Osteoblast (primary cell): Measurements from ENCODE around the gene ITPRID1. TPM values are rescaled to one million over a fixed set of nuclear protein-coding genes. Genes with fewer than 3 reads are reported as not detected.
"Not testable (repeated sequence)": the region's sequence is repeated elsewhere in the genome, so short reads cannot be mapped to it uniquely, and the experiment has no call there.

ENCODE experiments used
- DNase-seq: peaks from one replicate; pipeline ENCODE4 v3.0.0; 2011; ENCODE audit warnings: low spot score, mixed read lengths; ENCODE audit not compliant: insufficient read length; ENCODE audit errors: missing footprints
- H2AFZ ChIP-seq: 2 replicates; pipeline ENCODE4 v1.6.0; 2011; ENCODE audit warnings: mild to moderate bottlenecking, low read length
- H3K27ac ChIP-seq: 2 replicates; pipeline ENCODE4 v1.5.1; 2011; ENCODE audit warnings: mild to moderate bottlenecking, low read depth, low read length, moderate library complexity
- H3K27me3 ChIP-seq: 2 replicates; pipeline ENCODE4 v1.6.0; 2012; ENCODE audit warnings: mild to moderate bottlenecking, control low read depth, inconsistent platforms, low read length, moderate library complexity; ENCODE audit not compliant: insufficient read depth
- H3K36me3 ChIP-seq: 2 replicates; pipeline ENCODE4 v1.5.1; 2011; ENCODE audit warnings: mild to moderate bottlenecking, low read length, control low read depth, moderate library complexity; ENCODE audit not compliant: insufficient read depth
- H3K4me1 ChIP-seq: 2 replicates; pipeline ENCODE4 v1.5.1; 2011; ENCODE audit warnings: mild to moderate bottlenecking, low read length, control low read depth, moderate library complexity; ENCODE audit not compliant: insufficient read depth
- H3K4me2 ChIP-seq: 2 replicates; pipeline ENCODE4 v1.6.0; 2011; ENCODE audit warnings: mild to moderate bottlenecking, low read length; ENCODE audit not compliant: insufficient read depth
- H3K4me3 ChIP-seq: fragments of 200-600 bp; sonication (generic); 3 replicates; pipeline ENCODE4 v1.5.1; 2012; ENCODE audit warnings: mild to moderate bottlenecking, low read length, inconsistent platforms; ENCODE audit not compliant: insufficient read depth
- H3K79me2 ChIP-seq: 2 replicates; pipeline ENCODE4 v1.6.0; 2012; ENCODE audit warnings: mild to moderate bottlenecking, low read length, control low read depth, inconsistent platforms; ENCODE audit not compliant: insufficient read depth
- H3K9me3 ChIP-seq: 2 replicates; pipeline ENCODE4 v1.5.1; 2011; ENCODE audit warnings: low read depth, low read length, control low read depth
- H4K20me1 ChIP-seq: 2 replicates; pipeline ENCODE4 v1.6.0; 2012; ENCODE audit warnings: mild to moderate bottlenecking, low read length, control low read depth; ENCODE audit not compliant: insufficient read depth
- total RNA-seq: library from RNA; depleted of rRNA; stranded (reverse); fragments of >200 nt; gene quantifications from 2 replicates; pipeline ENCODE4 v1.2.3, GENCODE V29; 2012
- TF ChIP-seq, protein P1 (sequence below): IDR thresholded peaks from 2 replicates; pipeline ENCODE4 v1.5.1; 2011; ENCODE audit warnings: mild to moderate bottlenecking, low read depth, low read length, moderate library complexity; ENCODE audit errors: extremely low read depth

Gene ITPRID1
- total RNA-seq, 1 donor, result not detected

DNA sequence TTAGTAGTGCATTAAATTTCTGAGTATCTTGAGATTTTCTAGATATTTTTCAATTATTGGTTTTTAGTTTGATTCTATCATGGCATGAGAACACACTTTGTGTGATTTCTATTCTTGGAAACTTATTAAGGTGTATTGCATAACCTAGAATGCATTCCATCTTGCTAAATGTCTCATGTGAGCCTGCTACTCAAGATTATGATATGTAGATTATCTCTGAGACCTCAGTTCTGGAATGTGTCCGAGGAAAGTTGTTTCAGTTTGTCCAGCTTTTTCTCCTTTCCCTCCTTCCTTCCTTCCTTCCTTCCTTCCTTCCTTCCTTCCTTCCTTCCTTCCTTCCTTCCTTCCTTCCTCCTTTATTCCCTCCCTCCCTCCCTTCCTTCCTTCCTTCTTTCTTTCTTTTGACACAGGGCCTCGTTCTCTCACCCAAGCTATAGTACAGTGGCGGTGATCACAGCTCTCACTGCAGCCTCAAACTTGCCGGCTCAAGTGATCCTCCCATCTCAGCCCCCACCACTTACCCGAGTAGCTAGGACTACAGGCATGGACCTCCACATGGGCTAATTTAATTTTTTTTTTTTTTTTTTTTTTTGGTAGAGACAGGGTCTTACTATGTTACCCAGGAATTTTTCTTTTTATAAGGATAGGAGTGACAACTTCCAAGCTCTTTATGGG, 7.6 kb downstream of the ITPRID1 start:
- TF ChIP-seq, protein P1, sequence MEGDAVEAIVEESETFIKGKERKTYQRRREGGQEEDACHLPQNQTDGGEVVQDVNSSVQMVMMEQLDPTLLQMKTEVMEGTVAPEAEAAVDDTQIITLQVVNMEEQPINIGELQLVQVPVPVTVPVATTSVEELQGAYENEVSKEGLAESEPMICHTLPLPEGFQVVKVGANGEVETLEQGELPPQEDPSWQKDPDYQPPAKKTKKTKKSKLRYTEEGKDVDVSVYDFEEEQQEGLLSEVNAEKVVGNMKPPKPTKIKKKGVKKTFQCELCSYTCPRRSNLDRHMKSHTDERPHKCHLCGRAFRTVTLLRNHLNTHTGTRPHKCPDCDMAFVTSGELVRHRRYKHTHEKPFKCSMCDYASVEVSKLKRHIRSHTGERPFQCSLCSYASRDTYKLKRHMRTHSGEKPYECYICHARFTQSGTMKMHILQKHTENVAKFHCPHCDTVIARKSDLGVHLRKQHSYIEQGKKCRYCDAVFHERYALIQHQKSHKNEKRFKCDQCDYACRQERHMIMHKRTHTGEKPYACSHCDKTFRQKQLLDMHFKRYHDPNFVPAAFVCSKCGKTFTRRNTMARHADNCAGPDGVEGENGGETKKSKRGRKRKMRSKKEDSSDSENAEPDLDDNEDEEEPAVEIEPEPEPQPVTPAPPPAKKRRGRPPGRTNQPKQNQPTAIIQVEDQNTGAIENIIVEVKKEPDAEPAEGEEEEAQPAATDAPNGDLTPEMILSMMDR, result no peak
- DNase-seq, result no peak
- H3K4me2 ChIP-seq, result no peak overlapping the region
- no peaks in the 10 kb centered on the region for H3K36me3 ChIP-seq
- no peaks in the 10 kb centered on the region for H3K27me3 ChIP-seq
- no peak overlapping the region for H3K27ac ChIP-seq
- H3K4me1 ChIP-seq, result no peaks in the 10 kb centered on the region
- H2AFZ ChIP-seq, result no peak overlapping the region
- H3K79me2 ChIP-seq, result no peaks in the 10 kb centered on the region
- no peaks in the 10 kb centered on the region for H3K9me3 ChIP-seq
- no peaks in the 10 kb centered on the region for H4K20me1 ChIP-seq
- no peak overlapping the region for H3K4me3 ChIP-seq

DNA sequence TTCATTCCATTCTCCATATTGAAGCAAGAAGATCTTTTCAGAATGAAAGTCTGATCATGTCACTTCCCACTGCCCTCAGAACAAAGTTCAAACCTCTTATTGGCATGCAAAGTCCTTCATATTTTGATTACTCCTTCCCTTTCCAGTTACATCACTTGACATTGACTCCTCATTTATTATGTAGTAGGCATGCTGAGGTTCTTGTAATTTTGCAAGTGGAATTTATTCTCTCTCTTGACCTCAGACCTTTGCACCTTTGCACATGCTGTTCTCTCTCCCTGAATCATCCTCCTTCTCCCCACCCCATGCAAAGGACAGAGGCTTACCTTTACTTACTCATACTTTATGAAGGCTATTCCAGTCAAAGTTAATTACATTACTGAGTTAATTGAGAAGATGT, 13.0 kb downstream of the ITPRID1 start:
- no peak for DNase-seq
- no peaks in the 10 kb centered on the region for H3K27me3 ChIP-seq
- H3K4me2 ChIP-seq, result no peak overlapping the region
- H4K20me1 ChIP-seq, result no peaks in the 10 kb centered on the region
- no peak overlapping the region for H3K4me3 ChIP-seq
- TF ChIP-seq, protein P1, result no peak
- H3K9me3 ChIP-seq, result no peaks in the 10 kb centered on the region
- no peak overlapping the region for H2AFZ ChIP-seq
- H3K27ac ChIP-seq, result no peak overlapping the region
- H3K36me3 ChIP-seq, result no peaks in the 10 kb centered on the region
- H3K4me1 ChIP-seq, result no peaks in the 10 kb centered on the region
- no peaks in the 10 kb centered on the region for H3K79me2 ChIP-seq

DNA sequence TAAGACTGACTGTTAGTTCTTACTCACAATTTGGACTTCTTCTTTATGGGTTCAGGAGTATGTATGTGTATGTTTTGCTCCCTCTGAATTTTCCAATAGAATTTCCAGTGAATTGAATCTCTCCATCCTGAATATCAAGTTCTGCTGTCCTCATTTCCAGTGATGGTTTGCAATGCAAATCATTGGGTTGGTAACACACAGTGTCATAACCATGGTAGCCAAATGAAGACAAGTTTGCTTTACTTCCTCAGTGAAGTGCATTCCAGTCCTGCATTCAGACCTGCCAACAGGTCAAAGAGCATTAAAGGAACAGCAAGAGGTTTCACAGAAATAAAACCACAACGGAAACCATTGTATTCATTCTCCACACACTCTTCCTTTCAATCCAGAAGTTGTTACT, 15.2 kb downstream of the ITPRID1 start:
- Histone ChIP-seq H4K20me1 (no peaks in the 10 kb centered on the region), H3K4me1 (no peaks in the 10 kb centered on the region), H3K36me3 (no peaks in the 10 kb centered on the region)

DNA sequence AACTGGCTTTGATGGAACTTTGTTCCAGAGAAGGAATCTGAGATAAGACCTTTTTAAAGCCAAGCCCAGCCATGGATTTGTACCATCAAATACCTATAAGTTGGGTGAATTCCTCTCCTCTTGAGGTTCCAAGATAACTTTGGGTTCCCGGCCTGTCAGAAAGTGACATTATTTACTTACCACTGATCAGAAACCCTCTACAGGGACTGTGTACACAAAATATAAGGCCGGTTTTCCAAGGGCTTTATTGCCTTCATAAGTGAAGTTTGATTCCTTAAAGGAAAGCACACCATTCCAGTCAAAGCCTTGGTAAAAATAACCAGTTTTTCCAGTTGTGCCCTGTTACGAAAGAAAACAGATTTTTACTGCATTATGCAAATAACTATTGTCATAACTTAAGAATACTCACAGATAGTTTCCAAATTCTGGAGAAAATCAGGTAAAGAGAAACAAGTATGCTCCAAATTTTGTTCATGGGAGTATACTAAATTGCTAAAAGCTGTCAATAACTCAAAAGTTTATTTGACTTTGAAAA, 26.8 kb downstream of the ITPRID1 start:
- not testable (repeated sequence) for H3K27me3 ChIP-seq, H3K4me3 ChIP-seq, DNase-seq, H3K4me1 ChIP-seq, H3K27ac ChIP-seq, H3K9me3 ChIP-seq, H4K20me1 ChIP-seq, H3K4me2 ChIP-seq, H3K79me2 ChIP-seq, H2AFZ ChIP-seq, H3K36me3 ChIP-seq

More for the DNA sequence above, 15.2 kb downstream of the ITPRID1 start:
- no peak overlapping the region for H3K4me2 ChIP-seq
- no peak for DNase-seq
- no peak overlapping the region for H3K27ac ChIP-seq
- H3K27me3 ChIP-seq, result no peaks in the 10 kb centered on the region
- TF ChIP-seq, protein P1, result no peak
- H2AFZ ChIP-seq, result no peak overlapping the region
- no peaks in the 10 kb centered on the region for H3K9me3 ChIP-seq
- no peak overlapping the region for H3K4me3 ChIP-seq
- H3K79me2 ChIP-seq, result no peaks in the 10 kb centered on the region
